Gastrocnemius medialis (tissue), 4 donors: ENCODE data around the gene COPZ2.

Source experiments
- CTCF ChIP-seq, 5 experiments: fragments of 450-650 bp in 3 of 5; fragments of 200-600 bp in 2 of 5; sonication (generic) in 2 of 5; IDR thresholded peaks in 4 of 5; conservative IDR thresholded peaks in 1 of 5; 1 replicate in 4 of 5; 2 replicates in 1 of 5; pipeline ENCODE4 v1.5.1; 2016 to 2019; ENCODE audit warnings: antibody characterized with exemption in 5 of 5, mild to moderate bottlenecking in 3 of 5, moderate library complexity in 3 of 5
- POLR2A ChIP-seq, 2 donors: fragments of 450-650 bp; IDR thresholded peaks; one replicate each; pipeline ENCODE4 v1.6.1; 2017; ENCODE audit warnings: antibody characterized with exemption in 2 of 2, mild to moderate bottlenecking in 2 of 2, moderate library complexity in 2 of 2

GRCh38 chr17:48030531-48030930 is 7.1 kb downstream of the COPZ2 start:
- no peak for TF ChIP-seq CTCF (IDR thresholded peaks at IDR 0.05 in 4 of 5, conservative IDR thresholded peaks at IDR 0.05 in 1 of 5)
- no peak for TF ChIP-seq POLR2A (IDR thresholded peaks at IDR 0.05)
